Type B pancreatic cell (in vitro differentiated cells): Measurements from ENCODE around the gene MAPK8IP3. TPM values are rescaled to one million over a fixed set of nuclear protein-coding genes. Genes with fewer than 3 reads are reported as not detected.

ENCODE experiments used
- DNase-seq: peaks from one replicate; pipeline ENCODE4 v3.0.0; 2021; ENCODE audit warnings: mixed read lengths; ENCODE audit not compliant: unreplicated experiment; ENCODE audit errors: extremely low spot score
- H3K27ac Mint-ChIP-seq: 2 replicates; pipeline ENCODE4 v1.8.0; 2021; ENCODE audit warnings: mild to moderate bottlenecking, mixed read lengths
- H3K27me3 Mint-ChIP-seq: 2 replicates; pipeline ENCODE4 v1.8.0; 2021; ENCODE audit warnings: mixed read lengths
- H3K36me3 Mint-ChIP-seq: 2 replicates; pipeline ENCODE4 v1.8.0; 2021; ENCODE audit warnings: mixed read lengths
- H3K4me1 Mint-ChIP-seq: one replicate; pipeline ENCODE4 v1.8.0; 2021; ENCODE audit warnings: mixed read lengths; ENCODE audit not compliant: unreplicated experiment
- H3K4me3 Mint-ChIP-seq: 2 replicates; pipeline ENCODE4 v1.8.0; 2021; ENCODE audit warnings: mild to moderate bottlenecking, mixed read lengths
- H3K9me3 Mint-ChIP-seq: 2 replicates; pipeline ENCODE4 v1.8.0; 2021; ENCODE audit warnings: mixed read lengths
- total RNA-seq: library from RNA; stranded (reverse); gene quantifications from 2 replicates; pipeline ENCODE4 v1.2.1, GENCODE V29; 2021; ENCODE audit warnings: low replicate concordance
- TF ChIP-seq, protein P1 (sequence below): fragments of 200-600 bp; sonication (generic); conservative IDR thresholded peaks from 2 replicates; pipeline ENCODE4 v1.5.0; 2021; ENCODE audit warnings: antibody characterized with exemption, mild to moderate bottlenecking

The MAPK8IP3 gene
- total RNA-seq, 1 donor from 2014 or later, result 97.5 TPM

- Mint-ChIP-seq H3K27ac (no peak overlapping the region), H3K9me3 (no peaks in the 10 kb centered on the region), H3K36me3 (peaks cover 9% of the 10 kb centered on the region), H3K27me3 (no peaks in the 10 kb centered on the region), H3K4me1 (no peaks in the 10 kb centered on the region), H3K4me3 (no peak overlapping the region)
- DNase-seq, result no peak
- TF ChIP-seq, protein P1, sequence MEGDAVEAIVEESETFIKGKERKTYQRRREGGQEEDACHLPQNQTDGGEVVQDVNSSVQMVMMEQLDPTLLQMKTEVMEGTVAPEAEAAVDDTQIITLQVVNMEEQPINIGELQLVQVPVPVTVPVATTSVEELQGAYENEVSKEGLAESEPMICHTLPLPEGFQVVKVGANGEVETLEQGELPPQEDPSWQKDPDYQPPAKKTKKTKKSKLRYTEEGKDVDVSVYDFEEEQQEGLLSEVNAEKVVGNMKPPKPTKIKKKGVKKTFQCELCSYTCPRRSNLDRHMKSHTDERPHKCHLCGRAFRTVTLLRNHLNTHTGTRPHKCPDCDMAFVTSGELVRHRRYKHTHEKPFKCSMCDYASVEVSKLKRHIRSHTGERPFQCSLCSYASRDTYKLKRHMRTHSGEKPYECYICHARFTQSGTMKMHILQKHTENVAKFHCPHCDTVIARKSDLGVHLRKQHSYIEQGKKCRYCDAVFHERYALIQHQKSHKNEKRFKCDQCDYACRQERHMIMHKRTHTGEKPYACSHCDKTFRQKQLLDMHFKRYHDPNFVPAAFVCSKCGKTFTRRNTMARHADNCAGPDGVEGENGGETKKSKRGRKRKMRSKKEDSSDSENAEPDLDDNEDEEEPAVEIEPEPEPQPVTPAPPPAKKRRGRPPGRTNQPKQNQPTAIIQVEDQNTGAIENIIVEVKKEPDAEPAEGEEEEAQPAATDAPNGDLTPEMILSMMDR, result no peak
Observed at GRCh38 chr16:1810106-1810505, 104.1 kb downstream of the MAPK8IP3 start.

- Mint-ChIP-seq H3K27ac (no peak overlapping the region), H3K4me1 (no peaks in the 10 kb centered on the region), H3K36me3 (peaks cover 13% of the 10 kb centered on the region), H3K27me3 (no peaks in the 10 kb centered on the region), H3K9me3 (no peaks in the 10 kb centered on the region), H3K4me3 (no peak overlapping the region)
- DNase-seq, result no peak
- TF ChIP-seq, protein P1, result no peak
Observed at GRCh38 chr16:1810536-1810935, 104.5 kb downstream of the MAPK8IP3 start.

DNA sequence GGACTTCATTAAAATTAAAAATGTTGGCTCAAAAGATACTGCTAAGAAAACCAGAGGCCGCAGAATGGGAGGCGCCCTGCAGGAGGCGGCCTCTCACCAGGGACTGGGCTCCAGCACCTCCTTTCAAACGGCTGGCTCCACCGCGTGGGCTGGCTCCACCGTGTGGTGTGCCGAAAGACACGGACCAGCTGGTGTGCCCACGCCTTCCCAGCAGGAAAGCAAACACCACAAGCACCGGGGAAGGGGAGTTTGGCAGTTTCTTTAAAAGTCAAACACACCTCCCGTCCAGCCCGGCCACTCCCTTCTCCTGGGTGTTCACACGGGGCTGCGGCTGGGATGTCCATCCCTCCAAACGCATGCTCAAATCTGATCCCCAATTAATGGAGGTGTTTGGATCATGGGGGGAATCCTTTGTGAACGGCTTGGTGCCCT lies 106.8 kb downstream of the MAPK8IP3 start:
- DNase-seq, result no peak
- Mint-ChIP-seq H3K27ac (no peak overlapping the region), H3K9me3 (no peaks in the 10 kb centered on the region), H3K36me3 (peaks cover 6% of the 10 kb centered on the region), H3K4me1 (no peaks in the 10 kb centered on the region), H3K27me3 (no peaks in the 10 kb centered on the region), H3K4me3 (no peak overlapping the region)
- TF ChIP-seq, protein P1, result peak; percentile 60

- no peak for DNase-seq
- peaks cover 6% of the 10 kb centered on the region for H3K36me3 Mint-ChIP-seq
Observed at GRCh38 chr16:1815461-1815860, 109.5 kb downstream of the MAPK8IP3 start.

GRCh38 chr16:1816396-1817275 lies 110.6 kb downstream of the MAPK8IP3 start:
- Mint-ChIP-seq H3K4me1 (no peaks in the 10 kb centered on the region), H3K36me3 (peaks cover 6% of the 10 kb centered on the region), H3K9me3 (no peaks in the 10 kb centered on the region), H3K27me3 (no peaks in the 10 kb centered on the region), H3K4me3 (no peak overlapping the region), H3K27ac (no peak overlapping the region)
- TF ChIP-seq, protein P1, result no peak
- no peak for DNase-seq

More at GRCh38 chr16:1815461-1815860, 109.5 kb downstream of the MAPK8IP3 start:
- H3K9me3 Mint-ChIP-seq, result no peaks in the 10 kb centered on the region
- TF ChIP-seq, protein P1, result no peak
- no peak overlapping the region for H3K4me3 Mint-ChIP-seq
- peak overlapping the region; percentile 38 for H3K27ac Mint-ChIP-seq
- no peaks in the 10 kb centered on the region for H3K27me3 Mint-ChIP-seq
- H3K4me1 Mint-ChIP-seq, result no peaks in the 10 kb centered on the region
